Anterior cingulate cortex (tissue), 58 donors: ENCODE measurements around the gene SEPHS2.

Source experiments
- DNase-seq, 58 donors: peaks; one replicate each; lab custom pipeline; 2025; lab: John Stamatoyannopoulos, UW

SEPHS2 gene

DNA sequence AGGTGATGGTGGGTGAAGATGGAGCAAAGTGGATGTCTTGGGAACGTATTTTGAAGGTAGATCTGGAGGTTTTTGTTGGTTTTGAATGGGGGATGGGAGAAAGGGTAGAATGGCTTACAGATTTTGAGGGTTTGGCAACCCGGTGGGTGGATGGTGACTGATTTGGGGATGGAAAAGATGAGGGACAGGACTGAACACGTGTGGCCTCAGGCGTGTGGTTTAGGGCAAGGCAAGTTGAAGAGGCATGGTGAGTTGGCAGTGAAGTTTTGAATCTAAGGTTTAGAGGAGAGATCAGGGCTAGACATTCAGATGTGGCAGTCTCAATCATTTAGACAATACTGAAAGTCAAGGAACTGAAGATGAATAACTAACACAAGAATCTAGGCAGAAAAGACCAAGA lies 10.8 kb downstream of the SEPHS2 start:
- DNase-seq: no peak

DNA sequence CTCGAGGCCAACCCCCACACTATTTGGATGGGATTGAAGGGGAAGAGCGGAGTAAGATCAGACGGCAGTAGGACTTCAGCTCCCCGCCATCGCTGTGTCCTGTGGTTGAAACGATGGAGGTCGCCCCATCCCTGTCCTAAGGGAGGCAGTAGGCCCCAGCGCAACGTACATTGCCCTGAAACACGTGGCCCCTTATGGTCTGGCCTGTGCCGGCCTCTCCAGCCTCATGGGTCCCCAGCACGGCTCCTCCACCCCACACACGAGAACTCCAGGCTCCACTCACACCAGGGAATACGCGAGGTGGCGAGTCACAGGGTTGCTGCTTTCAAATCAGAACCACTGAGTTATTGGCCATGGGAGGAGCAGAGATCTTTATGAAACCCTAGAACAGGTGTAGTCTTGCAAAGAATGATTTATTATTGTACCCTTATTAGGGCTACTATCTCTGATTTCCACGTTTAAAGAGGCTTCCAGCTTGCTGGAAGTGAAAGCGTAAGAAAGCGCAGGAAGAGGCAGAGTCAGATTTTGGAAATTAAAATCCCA lies 15.2 kb downstream of the SEPHS2 start:
- DNase-seq: peak in 9 of 58 donors; percentile 19 to 52 (median 43)

DNA sequence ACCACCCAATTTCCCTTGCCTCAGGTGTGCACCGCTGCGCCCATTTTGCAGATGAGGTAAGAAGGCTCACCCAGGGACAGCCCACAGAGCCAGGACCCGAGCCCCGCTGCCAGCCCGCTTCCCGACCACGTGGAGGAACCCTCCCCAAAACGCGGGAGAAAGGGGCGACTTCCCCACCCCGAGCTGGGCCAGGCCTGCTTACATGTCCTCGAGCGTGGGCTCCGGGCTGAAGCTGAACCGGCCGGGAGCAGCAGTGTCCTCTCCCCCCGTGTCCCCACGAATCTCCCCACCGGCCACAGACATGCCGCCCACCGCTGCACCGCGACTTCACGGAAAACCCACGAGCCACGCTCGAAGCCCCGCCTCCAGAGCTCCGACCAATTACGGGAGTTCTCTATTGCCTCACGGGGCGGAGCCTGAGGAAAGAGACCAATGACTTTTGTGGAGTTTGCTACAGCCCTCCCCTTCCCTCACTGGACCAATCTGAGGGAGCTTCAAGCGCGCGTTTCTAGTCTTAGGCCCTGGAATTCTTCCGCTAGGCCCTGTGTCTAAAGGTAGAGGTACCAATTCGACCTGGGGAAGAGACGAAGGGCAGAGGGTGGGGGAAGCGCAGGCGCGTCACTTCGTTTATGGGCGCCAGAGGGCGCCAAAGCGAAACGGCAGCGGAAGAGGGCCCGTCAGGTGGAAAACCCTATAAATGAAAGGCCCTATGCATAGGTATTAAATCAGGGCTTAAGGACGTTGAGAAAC lies 15.8 kb downstream of the SEPHS2 start, which contains the start of gene DCTPP1:
Gene DCTPP1, minus strand, starts transcription at position 353 of the 750 bp plus-strand sequence. Its CDS starts 50 bp downstream, at position 303.
- DNase-seq: peak; percentile 40 to 97 (median 89)

DNA sequence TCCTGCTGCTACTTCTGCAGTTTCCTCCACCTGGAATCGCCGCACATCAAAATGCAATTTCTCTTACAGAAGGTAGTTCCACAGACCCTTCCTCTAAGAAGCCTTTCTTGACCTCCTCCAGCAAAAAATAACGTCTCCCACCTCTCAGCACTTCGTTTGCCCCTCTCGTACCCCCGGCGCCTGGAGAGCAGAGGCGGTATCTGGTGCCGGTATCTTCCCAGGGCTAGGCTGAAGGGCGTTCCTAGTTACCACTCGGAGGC lies 16.3 kb downstream of the SEPHS2 start:
- no peak for DNase-seq

DNA sequence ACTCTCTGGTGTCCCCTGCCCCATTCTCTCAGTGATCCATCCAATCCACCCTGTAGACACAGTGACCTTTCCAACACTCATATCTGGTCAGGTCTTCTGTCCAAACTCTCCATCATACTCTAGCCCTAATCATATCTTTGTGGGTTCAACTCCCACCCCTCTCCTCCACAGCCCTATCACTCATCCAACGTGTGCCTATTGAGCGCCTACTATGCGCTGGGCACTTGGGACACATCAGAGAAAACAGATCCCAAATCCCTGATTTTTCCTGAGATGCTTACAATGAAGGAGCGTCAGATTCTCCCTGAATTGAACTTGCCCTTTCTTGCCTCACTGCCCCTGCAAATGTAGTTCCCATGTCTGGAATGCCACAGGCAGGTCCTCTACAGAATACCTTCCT lies 17.6 kb downstream of the SEPHS2 start:
- no peak for DNase-seq

DNA sequence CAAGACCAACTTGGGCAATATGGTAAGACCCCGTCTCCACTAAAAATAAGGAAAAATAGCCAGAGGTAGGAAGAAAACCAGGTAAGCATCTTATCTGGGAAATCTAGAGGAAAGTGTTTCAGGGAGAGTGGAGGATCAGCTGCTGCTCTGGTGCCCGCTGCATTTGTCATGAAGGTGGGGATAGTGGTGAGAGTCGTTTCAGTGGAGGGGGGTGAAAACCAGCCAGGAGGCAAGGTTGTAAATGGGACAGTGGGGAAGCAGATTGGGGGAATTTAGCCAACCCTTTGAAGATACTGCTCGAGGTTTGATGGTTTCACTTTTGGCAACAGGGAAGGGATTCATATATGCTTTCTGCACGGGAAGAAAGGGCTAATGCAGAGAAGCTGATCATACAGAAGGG lies 24.7 kb downstream of the SEPHS2 start:
- DNase-seq: no peak

DNA sequence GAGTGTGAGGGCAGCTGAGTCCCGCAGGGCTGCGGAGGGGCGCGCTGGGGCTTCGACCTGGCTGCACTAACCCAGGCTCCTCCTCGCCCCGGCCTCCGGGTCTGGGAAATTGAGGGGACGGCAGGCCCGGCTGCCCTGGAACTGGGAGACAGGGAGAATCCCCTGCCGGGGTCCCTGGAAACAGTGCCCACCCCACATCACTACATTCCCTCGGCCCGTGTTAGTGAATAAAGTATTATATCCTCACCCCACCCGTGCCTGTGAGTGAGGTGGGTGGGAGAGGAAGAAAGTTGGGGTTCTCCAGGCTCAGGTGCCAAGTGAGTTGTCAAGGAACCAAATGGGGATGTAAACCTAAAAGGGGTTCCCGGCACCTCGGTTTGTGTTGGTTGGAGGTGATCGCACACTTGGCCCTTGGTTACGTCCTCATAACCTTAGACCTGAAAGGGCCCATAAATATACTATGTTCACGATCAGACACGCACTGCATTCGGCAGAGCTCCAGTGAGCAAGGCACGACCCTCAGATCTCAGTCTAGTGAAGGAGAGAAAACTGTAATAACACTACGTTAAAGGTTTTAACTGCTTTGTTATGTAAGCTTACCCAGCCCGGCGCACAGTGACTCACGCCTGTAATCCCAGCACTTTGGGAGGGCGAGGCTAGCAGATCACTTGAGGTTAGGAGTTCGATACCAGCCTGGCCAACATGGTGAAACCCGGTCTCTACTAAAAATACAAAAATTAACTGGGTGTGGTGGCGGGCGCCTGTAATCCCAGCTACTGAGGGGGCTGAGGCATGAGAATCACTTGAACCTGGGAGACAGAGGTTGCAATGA lies 27.1 kb downstream of the SEPHS2 start:
- peak in 2 of 58 donors; percentile 12 to 42 for DNase-seq

DNA sequence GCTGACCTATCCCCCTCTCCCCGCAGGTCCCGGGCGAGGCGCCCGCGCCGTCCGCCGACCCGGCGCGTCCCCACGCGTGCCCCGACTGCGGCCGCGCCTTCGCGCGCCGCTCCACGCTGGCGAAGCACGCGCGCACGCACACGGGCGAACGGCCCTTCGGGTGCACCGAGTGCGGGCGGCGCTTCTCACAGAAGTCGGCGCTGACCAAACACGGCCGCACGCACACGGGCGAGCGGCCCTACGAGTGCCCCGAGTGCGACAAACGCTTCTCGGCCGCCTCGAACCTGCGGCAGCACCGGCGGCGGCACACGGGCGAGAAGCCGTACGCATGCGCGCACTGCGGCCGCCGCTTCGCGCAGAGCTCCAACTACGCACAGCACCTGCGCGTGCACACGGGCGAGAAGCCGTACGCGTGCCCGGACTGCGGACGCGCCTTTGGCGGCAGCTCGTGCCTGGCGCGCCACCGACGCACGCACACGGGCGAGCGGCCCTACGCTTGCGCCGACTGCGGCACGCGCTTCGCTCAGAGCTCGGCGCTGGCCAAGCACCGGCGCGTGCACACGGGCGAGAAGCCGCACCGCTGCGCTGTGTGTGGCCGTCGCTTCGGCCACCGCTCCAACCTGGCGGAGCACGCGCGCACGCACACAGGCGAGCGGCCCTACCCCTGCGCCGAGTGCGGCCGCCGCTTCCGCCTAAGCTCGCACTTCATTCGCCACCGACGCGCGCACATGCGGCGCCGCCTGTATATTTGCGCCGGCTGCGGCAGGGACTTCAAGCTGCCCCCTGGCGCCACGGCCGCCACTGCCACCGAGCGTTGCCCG lies 27.9 kb downstream of the SEPHS2 start:
- peak in 53 of 58 donors; percentile 35 to 85 (median 69) for DNase-seq

DNA sequence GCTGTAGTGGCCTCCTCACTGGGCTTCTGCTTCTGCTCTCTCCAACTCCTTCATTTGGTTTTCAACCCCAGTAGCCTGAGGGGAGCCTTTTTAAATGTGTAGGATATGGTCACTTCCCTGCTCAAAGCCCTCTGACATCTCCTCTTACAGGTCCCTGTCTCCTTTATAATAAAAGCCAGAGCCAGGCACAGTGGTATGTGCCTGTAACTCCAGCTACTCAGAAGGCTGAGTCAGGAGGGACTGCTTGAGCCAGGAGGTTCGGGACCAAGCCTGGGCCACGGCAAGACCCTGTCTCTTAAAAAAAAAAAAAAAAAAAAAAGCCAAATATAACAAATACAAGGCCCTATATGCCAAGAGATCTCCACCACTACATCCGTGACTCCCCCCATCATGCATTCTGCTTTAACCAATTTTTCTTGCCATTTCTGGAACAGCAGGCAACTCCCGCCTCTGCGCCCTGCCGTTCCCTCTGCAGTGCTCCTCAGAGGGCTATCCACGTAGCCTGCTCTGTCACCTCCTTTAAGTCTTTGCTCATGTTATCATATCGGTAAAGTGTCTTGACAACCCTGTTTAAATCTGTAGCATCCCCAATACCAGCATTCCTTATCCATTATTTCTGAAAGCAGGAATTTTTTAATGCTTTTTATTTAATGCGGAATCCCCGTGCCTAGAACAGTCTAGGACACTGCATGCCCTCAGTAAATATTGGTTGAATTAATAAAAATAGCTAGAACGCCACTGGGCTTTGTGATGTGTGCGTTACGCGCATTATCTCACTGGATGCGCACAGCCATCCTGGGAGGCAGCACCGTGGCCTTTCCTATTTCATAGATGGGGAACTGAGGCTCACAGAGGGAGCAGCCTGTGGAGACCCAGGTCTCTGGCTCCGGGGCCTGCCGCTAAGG lies 28.8 kb downstream of the SEPHS2 start:
- DNase-seq: peak in 4 of 58 donors; percentile 43 to 56 (median 47)

DNA sequence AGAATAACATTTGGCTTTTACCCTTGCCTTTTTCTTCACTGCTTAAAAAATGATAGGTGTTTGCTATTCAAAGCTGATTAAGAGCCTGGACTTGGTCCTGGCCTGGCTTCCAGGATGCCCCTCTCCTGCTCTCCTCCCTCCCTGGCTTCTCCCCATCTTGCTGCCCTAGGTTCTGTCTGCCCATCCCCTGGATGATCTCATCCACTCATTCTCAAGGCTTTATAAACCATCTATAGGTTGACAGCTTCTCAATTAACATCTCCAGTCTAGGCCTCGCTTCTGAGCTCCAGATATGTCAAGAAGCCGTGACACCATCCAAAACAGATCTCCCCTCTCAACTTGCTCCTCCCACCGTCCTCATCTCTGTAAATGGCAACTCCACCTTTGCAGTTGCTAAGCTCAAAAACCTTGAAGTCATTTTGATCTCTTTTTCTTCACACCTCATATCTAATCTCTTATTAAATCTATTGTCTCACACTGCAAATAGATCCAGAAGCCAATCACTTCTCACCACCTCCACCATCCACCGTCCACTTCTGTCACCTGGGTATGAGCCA lies 29.5 kb downstream of the SEPHS2 start:
- DNase-seq: no peak

DNA sequence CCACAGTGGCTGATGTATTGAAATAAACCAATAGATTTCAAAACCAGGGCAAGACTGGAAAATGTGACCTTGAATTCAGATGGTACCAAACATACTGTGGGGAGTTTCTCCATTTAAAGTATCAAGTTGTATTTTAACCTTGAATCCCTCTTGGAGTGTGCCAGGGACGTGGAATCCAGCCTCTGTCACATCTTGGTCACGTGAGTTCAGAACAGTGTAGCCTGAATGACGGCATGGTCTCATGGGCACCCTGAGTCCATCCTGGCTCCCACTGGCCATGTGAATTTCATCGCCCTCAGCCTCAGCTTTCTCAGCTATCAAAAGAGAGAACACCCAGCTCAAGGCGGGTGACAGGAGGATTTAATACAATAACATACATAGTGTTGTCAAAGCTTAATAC lies 31.5 kb downstream of the SEPHS2 start:
- no peak for DNase-seq

DNA sequence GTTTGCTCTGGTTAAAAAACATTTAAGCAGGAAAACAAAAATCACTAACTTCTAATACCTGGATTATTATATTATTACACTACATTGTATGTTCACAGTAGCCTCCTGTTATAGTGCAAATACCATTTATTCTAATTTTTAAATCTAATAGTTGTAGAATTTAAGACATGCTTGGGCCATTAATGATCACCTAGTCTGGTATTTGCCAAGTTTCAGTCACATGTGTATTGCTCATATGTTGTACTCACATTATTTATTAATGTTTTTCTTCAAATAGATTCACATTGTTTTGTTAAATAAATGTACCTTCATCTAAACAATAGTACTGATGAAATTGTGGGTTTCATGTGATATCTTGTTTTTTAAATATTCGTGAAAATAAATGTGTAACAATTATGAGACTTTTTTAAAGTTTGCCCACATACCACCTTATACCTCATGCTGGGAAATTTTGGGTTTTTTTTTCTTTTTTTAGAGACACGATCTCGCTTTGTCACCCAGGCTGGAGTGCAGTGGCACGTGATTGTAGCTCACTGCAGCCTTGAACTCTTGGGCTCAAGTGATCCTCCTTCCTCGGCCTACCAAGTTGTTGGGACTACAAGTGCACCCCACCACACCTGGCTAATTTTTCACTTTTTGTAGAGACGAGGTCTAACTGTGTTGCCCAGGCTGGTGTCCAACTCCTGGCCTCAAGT lies 32.4 kb downstream of the SEPHS2 start:
- DNase-seq: no peak

DNA sequence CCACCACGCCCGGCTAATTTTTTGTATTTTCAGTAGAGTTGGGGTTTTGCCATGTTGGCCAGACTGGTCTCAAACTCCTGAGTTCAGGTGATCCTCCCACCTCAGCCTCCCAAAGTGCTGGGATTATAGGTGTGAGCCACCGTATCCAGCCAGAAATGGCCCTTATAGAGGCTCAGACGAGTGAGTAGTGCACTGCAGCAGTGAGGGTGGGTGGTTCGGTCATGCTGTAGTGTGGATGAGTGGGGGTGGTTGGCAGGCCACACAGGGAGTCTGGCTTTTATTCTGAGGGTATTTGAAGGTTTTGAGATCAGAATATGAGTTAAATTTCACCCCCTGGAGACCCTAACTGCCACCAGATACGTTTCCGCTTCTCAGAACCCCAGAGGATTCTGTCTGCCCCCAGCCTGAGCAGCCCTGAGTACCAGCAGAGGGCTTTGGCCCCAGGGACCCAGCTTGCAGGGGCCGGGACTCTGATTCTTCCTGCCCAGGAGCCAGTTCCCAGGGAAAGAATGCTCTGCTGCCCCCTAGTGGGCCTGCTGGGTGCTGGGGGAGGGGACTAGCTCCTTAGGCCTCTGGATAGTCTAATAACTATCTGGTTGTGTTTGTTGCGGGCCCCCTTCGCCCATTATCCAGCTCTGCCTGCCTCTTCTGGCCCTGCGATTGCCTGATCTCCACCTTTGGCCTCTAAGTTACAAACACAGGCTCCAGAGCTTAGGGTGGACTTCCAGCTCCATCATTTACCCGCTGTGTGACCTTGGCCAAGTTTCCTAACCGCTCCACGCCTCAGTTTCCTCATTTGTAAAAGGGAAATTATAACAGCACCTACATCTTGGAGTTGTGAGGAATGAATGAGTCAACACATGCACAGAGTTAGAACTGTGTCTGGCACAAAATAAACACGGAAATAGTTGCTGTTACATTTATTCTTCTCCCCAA lies 36.3 kb downstream of the SEPHS2 start:
- peak in 56 of 58 donors; percentile 26 to 93 (median 80) for DNase-seq

DNA sequence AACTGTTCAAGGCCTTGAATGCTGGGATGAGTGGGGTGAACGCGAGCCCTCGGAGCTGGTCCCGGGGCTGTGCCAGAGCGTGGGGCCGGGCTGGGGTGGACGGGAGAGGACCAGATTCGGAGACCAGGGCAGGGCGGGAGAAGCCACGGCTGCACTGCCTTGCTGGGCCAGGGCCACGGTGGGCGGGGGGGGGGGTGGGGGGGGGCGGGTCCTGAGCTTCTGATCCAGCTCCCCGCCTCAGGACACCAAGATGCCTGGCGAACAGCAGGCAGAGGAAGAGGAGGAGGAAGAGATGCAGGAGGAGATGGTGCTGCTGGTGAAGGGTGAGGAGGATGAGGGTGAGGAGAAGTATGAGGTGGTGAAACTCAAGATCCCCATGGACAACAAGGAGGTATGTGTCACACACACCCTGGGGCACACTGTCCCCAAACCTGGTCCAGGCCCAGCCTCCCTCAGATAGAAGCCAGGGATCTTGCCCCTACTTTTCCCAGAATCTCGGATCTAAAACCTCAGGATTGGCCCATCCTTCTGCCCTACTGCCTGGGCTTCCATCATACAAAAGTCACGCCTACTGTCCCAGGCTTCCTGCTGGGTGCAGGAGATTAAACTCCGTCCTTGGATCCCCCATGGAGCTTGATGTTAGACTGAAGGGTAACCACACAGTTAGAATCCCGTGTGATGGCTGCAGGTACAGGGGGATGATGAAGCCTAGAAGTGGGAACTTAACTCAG lies 37.7 kb downstream of the SEPHS2 start:
- peak in 6 of 58 donors; percentile 32 to 67 (median 46) for DNase-seq

DNA sequence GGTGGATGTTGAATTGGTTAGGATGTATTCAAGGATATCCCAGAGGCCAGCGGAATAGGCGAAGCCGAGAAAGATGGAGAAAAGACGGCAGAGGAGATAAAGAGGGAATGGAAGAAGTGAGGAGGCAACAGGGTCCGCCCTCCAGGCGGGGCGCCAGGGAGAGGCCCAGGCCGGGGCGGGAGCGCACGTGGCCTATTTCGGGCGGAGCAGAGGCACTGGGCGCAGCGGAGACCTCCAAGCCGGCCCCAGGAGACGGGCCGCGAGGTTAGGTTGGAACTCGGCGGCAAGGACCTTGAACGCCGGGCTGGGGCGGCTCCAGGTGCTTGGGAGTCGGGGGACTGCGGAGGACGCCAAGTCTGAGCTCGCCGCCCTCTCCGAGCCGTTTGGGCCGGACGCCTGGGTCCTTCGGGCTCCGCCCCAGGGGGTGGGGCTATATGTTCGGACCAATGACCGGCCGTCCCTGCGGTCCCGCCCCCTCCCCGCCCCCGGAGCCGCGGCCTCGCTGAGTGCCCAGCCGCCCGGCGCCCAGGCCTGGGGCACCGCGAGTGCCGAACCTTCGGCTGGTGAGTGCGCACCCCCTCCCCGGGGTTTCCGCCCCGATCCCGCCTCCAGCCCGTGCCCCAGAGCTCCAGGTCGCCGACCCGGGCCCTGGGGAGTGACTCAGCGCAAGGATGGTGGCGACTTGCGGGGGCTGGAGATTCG lies 38.4 kb downstream of the SEPHS2 start, which contains the start of gene ZNF771:
Gene ZNF771, plus strand, starts transcription at position 505 of the 702 bp plus-strand sequence. CDS start 448 bp downstream, outside the sequence.
- peak; percentile 62 to 96 (median 89) for DNase-seq

DNA sequence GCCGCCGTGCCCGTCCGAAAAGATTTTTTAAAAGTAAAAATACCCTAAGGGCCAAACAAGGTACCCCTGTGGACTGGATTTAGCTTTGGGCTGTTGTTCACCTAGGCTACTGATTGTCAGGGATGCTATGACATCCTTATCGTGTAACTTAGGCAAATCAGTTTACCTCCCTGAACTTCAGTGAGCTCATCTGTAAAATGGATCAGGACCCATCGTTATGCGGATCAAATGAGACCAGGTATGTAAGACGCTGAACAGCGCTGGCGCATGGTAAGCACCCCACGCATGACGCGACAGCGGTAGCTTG lies 38.9 kb downstream of the SEPHS2 start:
- no peak for DNase-seq
